Activated B cell treated with CpG ODN at 0.5 μM for 24 hours (primary cell): ENCODE data around the gene PRDM16. TPM values are rescaled to one million over a fixed set of nuclear protein-coding genes. Genes with fewer than 3 reads are reported as not detected.

Experiments
- ATAC-seq: fragments of 200-7000 bp; cut with Tn5 transposase; one replicate; pipeline ENCODE4 v1.10.0; 2021; ENCODE audit warnings: low read depth, mild to moderate bottlenecking, moderate library complexity
- CTCF ChIA-PET: fragments of 350-600 bp; sonication (Branson Sonifier 250); formaldehyde crosslinking; loops from one replicate; lab custom pipeline; 2021; ENCODE audit warnings: antibody characterized with exemption; lab: Charles Lee
- POLR2A ChIA-PET: fragments of 350-600 bp; sonication (Branson Sonifier 250); formaldehyde crosslinking; loops from one replicate; lab custom pipeline; 2021; ENCODE audit warnings: antibody characterized with exemption; lab: Charles Lee
- DNase-seq: peaks from one replicate; pipeline ENCODE4 v3.0.0; 2022
- H3K27ac Mint-ChIP-seq: one replicate; pipeline ENCODE4 v1.8.0; 2020; ENCODE audit warnings: mixed read lengths
- H3K27me3 Mint-ChIP-seq: one replicate; pipeline ENCODE4 v1.8.0; 2021; ENCODE audit warnings: mixed read lengths
- H3K36me3 Mint-ChIP-seq: one replicate; pipeline ENCODE4 v1.8.0; 2021; ENCODE audit warnings: low read depth, mixed read lengths
- H3K4me1 Mint-ChIP-seq: one replicate; pipeline ENCODE4 v1.8.0; 2021; ENCODE audit warnings: mixed read lengths
- H3K4me3 Mint-ChIP-seq: one replicate; pipeline ENCODE4 v1.8.0; 2020; ENCODE audit warnings: mild to moderate bottlenecking, mixed read lengths
- H3K9me3 Mint-ChIP-seq: one replicate; pipeline ENCODE4 v1.8.0; 2020; ENCODE audit warnings: mixed read lengths
- CTCF ChIP-seq: fragments of 200-600 bp; IDR thresholded peaks from one replicate; pipeline ENCODE4 v1.8.0; 2022; ENCODE audit warnings: antibody characterized with exemption, mild to moderate bottlenecking
- intact Hi-C: fragments of 100-400 bp; cut with micrococcal nuclease; formaldehyde crosslinking; loops from one replicate; pipeline ENCODE4 v1.15.1; 2024
- total RNA-seq: library from RNA; stranded (reverse); gene quantifications from 2 replicates; pipeline ENCODE4 v1.2.3, GENCODE V29; 2022

The PRDM16 gene
- total RNA-seq, 1 donor from 2014 or later: not detected

DNA sequence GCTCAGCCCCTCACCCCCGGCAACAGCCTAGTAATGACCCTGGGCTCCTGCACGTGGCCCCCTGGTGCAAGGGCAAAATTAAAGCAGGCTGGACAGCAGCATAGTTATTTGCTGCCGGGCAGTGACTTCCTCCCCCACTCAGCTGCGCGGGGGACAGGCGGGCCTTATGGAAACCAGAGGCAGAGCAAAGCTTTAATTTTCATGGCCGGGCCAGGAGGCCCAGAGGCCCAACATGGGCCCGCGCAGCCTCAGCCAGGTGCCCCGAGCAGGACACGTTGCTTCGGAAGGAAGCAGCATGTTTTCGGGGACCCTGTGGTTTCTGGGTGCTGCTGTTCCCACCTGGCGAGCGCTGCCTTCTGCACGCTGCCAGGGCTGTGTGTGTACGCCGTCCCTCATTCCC is 295.5 kb downstream of the PRDM16 start:
- H3K4me1 Mint-ChIP-seq: no peaks in the 10 kb centered on the region
- ChIA-PET CTCF (no interaction called here), POLR2A (no interaction called here)
- no peaks in the 10 kb centered on the region for H3K36me3 Mint-ChIP-seq
- no peak for TF ChIP-seq CTCF
- no peaks in the 10 kb centered on the region for H3K9me3 Mint-ChIP-seq
- no peak for ATAC-seq
- H3K4me3 Mint-ChIP-seq: no peak overlapping the region
- H3K27ac Mint-ChIP-seq: no peak overlapping the region
- intact Hi-C loops: no loop called here
- no peak for DNase-seq
- no peaks in the 10 kb centered on the region for H3K27me3 Mint-ChIP-seq

DNA sequence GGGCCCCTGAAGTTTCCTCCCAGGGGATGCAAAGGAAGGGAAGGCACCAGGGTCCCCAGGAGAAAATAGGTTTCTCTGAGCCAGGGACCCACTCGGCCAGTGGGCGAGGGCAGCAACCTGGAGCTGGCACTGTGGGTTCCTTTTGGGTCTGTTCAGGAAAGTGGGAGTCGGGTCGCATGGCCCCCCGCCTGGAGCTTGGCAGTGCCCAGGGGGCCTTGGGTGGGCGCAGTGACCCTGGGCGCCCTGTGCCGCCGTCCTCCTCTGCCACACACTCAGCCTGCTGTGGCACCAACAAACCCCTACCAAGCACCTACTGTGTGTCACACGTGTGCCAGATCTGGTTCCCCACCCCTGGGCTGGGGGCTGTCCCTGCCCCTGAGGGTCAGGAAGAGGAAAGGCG is 296.0 kb downstream of the PRDM16 start:
- intact Hi-C loops: no loop called here
- no peaks in the 10 kb centered on the region for H3K9me3 Mint-ChIP-seq
- ChIA-PET CTCF (no interaction called here), POLR2A (no interaction called here)
- H3K36me3 Mint-ChIP-seq: no peaks in the 10 kb centered on the region
- DNase-seq (no peak), ATAC-seq (no peak)
- no peaks in the 10 kb centered on the region for H3K27me3 Mint-ChIP-seq
- H3K27ac Mint-ChIP-seq: no peak overlapping the region
- no peak overlapping the region for H3K4me3 Mint-ChIP-seq
- no peak for TF ChIP-seq CTCF
- no peaks in the 10 kb centered on the region for H3K4me1 Mint-ChIP-seq

- ATAC-seq (no peak), DNase-seq (no peak)
- Mint-ChIP-seq H3K4me3 (no peak overlapping the region), H3K4me1 (no peaks in the 10 kb centered on the region), H3K27me3 (no peaks in the 10 kb centered on the region), H3K27ac (no peak overlapping the region), H3K9me3 (no peaks in the 10 kb centered on the region), H3K36me3 (no peaks in the 10 kb centered on the region)
- intact Hi-C loops: no loop called here
- ChIA-PET CTCF (no interaction called here), POLR2A (no interaction called here)
- TF ChIP-seq CTCF: no peak
Measured at GRCh38 chr1:3365523-3366125, 296.6 kb downstream of the PRDM16 start.

DNA sequence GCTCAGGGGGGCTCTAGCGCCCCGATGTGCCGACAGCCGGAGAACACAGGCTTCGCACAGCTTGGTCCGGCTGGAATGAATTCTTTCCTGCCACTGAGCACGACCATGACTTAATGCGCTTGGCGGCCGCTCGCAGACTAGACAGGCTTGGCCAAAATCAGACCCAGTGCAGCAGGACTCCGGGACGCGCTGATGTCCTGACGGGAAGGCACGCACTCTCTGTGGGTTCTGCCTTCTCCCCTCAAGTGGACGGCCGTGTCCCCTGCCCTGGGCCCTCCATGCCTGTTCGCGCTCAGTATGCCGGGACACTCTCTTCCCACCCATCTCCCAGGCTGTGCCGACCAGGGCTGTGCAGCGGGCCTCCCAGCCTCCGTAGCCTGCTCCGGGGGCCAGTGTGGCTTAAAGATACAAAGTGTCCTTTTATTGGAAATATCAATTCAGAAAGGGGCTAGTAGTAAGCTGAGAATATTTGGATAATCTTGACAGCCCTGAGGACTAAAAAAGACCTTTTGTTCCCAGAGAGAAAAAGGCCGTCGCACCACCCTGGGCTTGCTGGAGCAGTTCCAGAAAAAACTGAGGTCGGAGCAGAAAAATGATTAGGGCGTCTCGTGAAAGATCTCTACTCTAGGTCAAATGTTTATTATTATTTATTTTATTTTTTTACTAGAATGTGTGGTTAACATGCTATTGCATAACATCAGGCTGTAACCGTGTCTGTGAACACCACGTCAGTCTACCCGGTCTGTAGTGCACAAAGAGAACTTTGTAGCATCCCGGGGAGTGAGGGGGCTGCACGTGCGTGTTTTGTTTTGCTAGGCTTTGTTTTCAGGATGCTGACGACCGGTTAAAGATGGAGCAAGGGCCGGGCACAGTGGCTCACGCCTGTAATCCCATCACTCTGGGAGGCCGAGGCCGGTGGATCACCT is 297.4 kb downstream of the PRDM16 start:
- DNase-seq (no peak), ATAC-seq (no peak)
- Mint-ChIP-seq H3K4me3 (no peak overlapping the region), H3K36me3 (no peaks in the 10 kb centered on the region), H3K27ac (no peak overlapping the region), H3K4me1 (no peaks in the 10 kb centered on the region), H3K9me3 (no peaks in the 10 kb centered on the region), H3K27me3 (no peaks in the 10 kb centered on the region)
- TF ChIP-seq CTCF: no peak
- POLR2A ChIA-PET: no interaction called here
- intact Hi-C loops: no loop called here
- CTCF ChIA-PET: no interaction called here

DNA sequence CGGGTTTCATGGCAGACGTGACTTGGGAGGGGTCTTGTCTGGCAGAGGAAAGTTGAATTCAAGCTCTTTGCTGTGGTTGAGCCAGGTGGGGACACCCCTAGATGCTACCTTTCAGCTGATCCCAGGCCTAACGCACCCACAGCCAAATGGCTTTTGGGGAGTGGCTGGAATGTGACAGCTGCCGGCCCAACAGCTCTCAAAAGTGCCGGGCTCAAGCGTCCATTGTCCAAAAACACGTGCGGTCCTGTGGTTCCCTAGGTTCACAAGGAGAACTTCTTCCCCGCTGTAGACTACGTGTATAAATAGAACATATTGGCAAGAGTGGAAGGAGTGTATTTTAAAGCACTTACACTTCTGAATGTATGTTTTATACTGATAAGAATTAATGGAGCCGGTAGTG is 298.4 kb downstream of the PRDM16 start:
- ChIA-PET POLR2A (no interaction called here), CTCF (no interaction called here)
- no peak for DNase-seq
- Mint-ChIP-seq H3K9me3 (no peaks in the 10 kb centered on the region), H3K36me3 (no peaks in the 10 kb centered on the region), H3K27ac (no peak overlapping the region), H3K27me3 (no peaks in the 10 kb centered on the region), H3K4me1 (no peaks in the 10 kb centered on the region), H3K4me3 (no peak overlapping the region)
- intact Hi-C loops: no loop called here
- ATAC-seq: no peak
- no peak for TF ChIP-seq CTCF
